H9 (cell line): ENCODE data around the gene IL21R. TPM values are rescaled to one million over a fixed set of nuclear protein-coding genes. Genes with fewer than 3 reads are reported as not detected.

Experiments
- DNase-seq: peaks from one replicate; pipeline ENCODE4 v3.0.0-alpha.2; 2017
- H2AFZ ChIP-seq: one replicate; pipeline ENCODE4 v1.6.1; 2013; ENCODE audit warnings: mild to moderate bottlenecking, low read length, control low read depth, moderate library complexity
- H2AK5ac ChIP-seq: 2 replicates; pipeline ENCODE4 v1.6.1; 2013; ENCODE audit warnings: low read length, control low read depth, mixed read lengths; ENCODE audit not compliant: insufficient read length
- H2BK120ac ChIP-seq: one replicate; pipeline ENCODE4 v1.6.1; 2013; ENCODE audit warnings: low read depth, mild to moderate bottlenecking, low read length, control low read depth, inconsistent platforms; ENCODE audit not compliant: poor library complexity, severe bottlenecking
- H2BK12ac ChIP-seq: 2 replicates; pipeline ENCODE4 v1.6.1; 2013; ENCODE audit warnings: low read length, control low read depth, mixed read lengths, low read depth; ENCODE audit not compliant: insufficient read length
- H2BK15ac ChIP-seq: 2 replicates; pipeline ENCODE4 v1.6.1; 2013; ENCODE audit warnings: low read depth, low read length, control low read depth
- H2BK20ac ChIP-seq: one replicate; pipeline ENCODE4 v1.6.1; 2013; ENCODE audit warnings: low read depth, mild to moderate bottlenecking, low read length, control low read depth, inconsistent platforms; ENCODE audit not compliant: poor library complexity, severe bottlenecking
- H2BK5ac ChIP-seq: 2 replicates; pipeline ENCODE4 v1.6.1; 2013; ENCODE audit warnings: low read length, control low read depth, mixed read lengths; ENCODE audit not compliant: insufficient read length
- H3K14ac ChIP-seq: 2 replicates; pipeline ENCODE4 v1.6.1; 2013; ENCODE audit warnings: low read length, control low read depth; ENCODE audit not compliant: insufficient read depth
- H3K18ac ChIP-seq: 2 replicates; pipeline ENCODE4 v1.6.1; 2013; ENCODE audit warnings: low read depth, mild to moderate bottlenecking, mixed read lengths, low read length, control low read depth; ENCODE audit not compliant: insufficient read length
- H3K23ac ChIP-seq: 2 replicates; pipeline ENCODE4 v1.6.1; 2013; ENCODE audit warnings: low read length, control low read depth, mixed read lengths, low read depth; ENCODE audit not compliant: insufficient read length
- H3K23me2 ChIP-seq: 2 replicates; pipeline ENCODE4 v1.6.1; 2013; ENCODE audit warnings: low read depth, mild to moderate bottlenecking, mixed read lengths, low read length, control low read depth; ENCODE audit not compliant: insufficient read length, poor library complexity, severe bottlenecking
- H3K27ac ChIP-seq: 2 replicates; pipeline ENCODE4 v1.5.1; 2013; ENCODE audit warnings: low read length, control low read depth, mixed read lengths, low read depth; ENCODE audit not compliant: insufficient read length
- H3K27me3 ChIP-seq: 2 replicates; pipeline ENCODE4 v1.6.1; 2013; ENCODE audit warnings: low read length, control low read depth, inconsistent platforms; ENCODE audit not compliant: insufficient read depth
- H3K4ac ChIP-seq: 2 replicates; pipeline ENCODE4 v1.6.1; 2013; ENCODE audit warnings: low read depth, mild to moderate bottlenecking, control low read depth, inconsistent platforms, low read length, moderate library complexity
- H3K4me1 ChIP-seq: 2 replicates; pipeline ENCODE4 v1.6.1; 2013; ENCODE audit warnings: low read length, control low read depth, inconsistent platforms; ENCODE audit not compliant: insufficient read depth
- H3K4me2 ChIP-seq: 2 replicates; pipeline ENCODE4 v1.6.1; 2013; ENCODE audit warnings: low read length, control low read depth, mixed read lengths; ENCODE audit not compliant: insufficient read length, insufficient read depth
- H3K56ac ChIP-seq: 2 replicates; pipeline ENCODE4 v1.6.1; 2013; ENCODE audit warnings: low read depth, mild to moderate bottlenecking, mixed read lengths, low read length, control low read depth; ENCODE audit not compliant: insufficient read length
- H3K79me1 ChIP-seq: 2 replicates; pipeline ENCODE4 v1.6.1; 2013; ENCODE audit warnings: low read depth, mild to moderate bottlenecking, moderate library complexity, low read length, control low read depth, inconsistent platforms; ENCODE audit not compliant: insufficient read depth, poor library complexity, severe bottlenecking
- H3K79me2 ChIP-seq: 2 replicates; pipeline ENCODE4 v1.6.1; 2013; ENCODE audit warnings: low read length, control low read depth, inconsistent platforms; ENCODE audit not compliant: insufficient read depth
- H3K9ac ChIP-seq: 2 replicates; pipeline ENCODE4 v1.6.1; 2013; ENCODE audit warnings: low read length, control low read depth, mixed read lengths; ENCODE audit not compliant: insufficient read length; ENCODE audit errors: extremely low read depth
- H3K9me3 ChIP-seq: one replicate; pipeline ENCODE4 v1.6.1; 2013; ENCODE audit warnings: low read depth, low read length, inconsistent platforms; ENCODE audit not compliant: control insufficient read depth
- H3T11ph ChIP-seq: one replicate; pipeline ENCODE4 v1.6.1; 2013; ENCODE audit warnings: mild to moderate bottlenecking, low read length, control low read depth, inconsistent platforms
- H4K20me1 ChIP-seq: one replicate; pipeline ENCODE4 v1.6.1; 2013; ENCODE audit not compliant: control insufficient read depth, insufficient read length, insufficient read depth
- H4K5ac ChIP-seq: 2 replicates; pipeline ENCODE4 v1.6.1; 2013; ENCODE audit warnings: low read depth, mild to moderate bottlenecking, mixed read lengths, low read length, control low read depth; ENCODE audit not compliant: insufficient read length
- H4K8ac ChIP-seq: replicated peaks from 2 replicates; pipeline ENCODE4 v1.6.1; 2013; ENCODE audit warnings: low read length, control low read depth, mixed read lengths, low read depth; ENCODE audit not compliant: insufficient read length
- H4K91ac ChIP-seq: 2 replicates; pipeline ENCODE4 v1.6.1; 2013; ENCODE audit warnings: low read depth, mild to moderate bottlenecking, moderate library complexity, mixed read lengths, low read length, control low read depth; ENCODE audit not compliant: insufficient read length
- H3K27ac Mint-ChIP-seq, 3 experiments: 2 replicates in 2 of 3; 3 replicates in 1 of 3; pipeline ENCODE4 v1.8.0; 2020 to 2021; ENCODE audit warnings: mixed read lengths in 3 of 3, mild to moderate bottlenecking in 1 of 3, moderate library complexity in 1 of 3
- H3K27me3 Mint-ChIP-seq: 2 replicates; pipeline ENCODE4 v1.8.0; 2021; ENCODE audit warnings: low read depth, mild to moderate bottlenecking, moderate library complexity, mixed read lengths
- H3K36me3 Mint-ChIP-seq, 3 experiments: 2 replicates in 2 of 3; 3 replicates in 1 of 3; pipeline ENCODE4 v1.8.0; 2020 to 2021; ENCODE audit warnings: low read depth in 3 of 3, mixed read lengths in 3 of 3; ENCODE audit not compliant: insufficient read depth in 1 of 3
- H3K4me1 Mint-ChIP-seq, 2 experiments: 2 replicates each; pipeline ENCODE4 v1.8.0; 2020; ENCODE audit warnings: mixed read lengths in 2 of 2
- H3K4me3 Mint-ChIP-seq, 2 experiments: 2 replicates in 1 of 2; 3 replicates in 1 of 2; pipeline ENCODE4 v1.8.0; 2020 to 2021; ENCODE audit warnings: mild to moderate bottlenecking in 2 of 2, mixed read lengths in 2 of 2, moderate library complexity in 1 of 2
- H3K9me3 Mint-ChIP-seq, 2 experiments: 2 replicates in 1 of 2; 3 replicates in 1 of 2; pipeline ENCODE4 v1.8.0; 2020; ENCODE audit warnings: mild to moderate bottlenecking in 2 of 2, mixed read lengths in 2 of 2, moderate library complexity in 1 of 2
- WGBS: extraction: QIAGEN DNeasy Blood & Tissue Kit; methylation state at CpG from one replicate; pipeline ENCODE4 v1.1.7; 2013; ENCODE audit warnings: missing lambda C conversion rate, low lambda C conversion rate, mixed read lengths; ENCODE audit not compliant: insufficient read length; ENCODE audit errors: extremely low coverage; 5-methylcytosine and 5-hydroxymethylcytosine counted together
- total RNA-seq: library from RNA; stranded (reverse); gene quantifications from 2 replicates; pipeline ENCODE4 v1.2.1, GENCODE V29; 2021
- TF ChIP-seq, protein P1 (sequence below): fragments of 200-600 bp; sonication (generic); conservative IDR thresholded peaks from 3 replicates; pipeline ENCODE4 v1.8.0; 2021; ENCODE audit warnings: antibody characterized with exemption, mild to moderate bottlenecking

The IL21R gene
- total RNA-seq, 1 experiment from 2014 or later = 0.07 TPM

DNA sequence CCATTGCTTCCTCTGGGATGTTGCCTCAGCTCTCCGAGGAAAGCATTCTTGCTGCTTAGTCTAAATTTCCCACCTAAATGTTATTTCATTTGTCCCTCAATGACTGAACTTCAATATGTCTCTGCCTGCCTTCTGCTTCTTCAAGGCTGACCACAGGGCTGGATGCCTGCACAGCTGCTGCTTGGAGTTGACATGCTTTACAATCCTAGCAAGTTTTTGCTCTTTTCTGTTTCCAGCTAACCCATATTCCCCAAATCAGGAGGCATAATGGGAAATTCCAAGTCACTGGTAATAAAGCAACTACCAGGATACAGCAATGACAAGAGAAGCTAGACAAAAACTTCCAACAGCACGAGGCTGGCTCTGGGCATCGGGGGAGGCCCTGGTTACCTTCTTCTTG lies 98.8 kb downstream of the IL21R start:
- TF ChIP-seq, protein P1, sequence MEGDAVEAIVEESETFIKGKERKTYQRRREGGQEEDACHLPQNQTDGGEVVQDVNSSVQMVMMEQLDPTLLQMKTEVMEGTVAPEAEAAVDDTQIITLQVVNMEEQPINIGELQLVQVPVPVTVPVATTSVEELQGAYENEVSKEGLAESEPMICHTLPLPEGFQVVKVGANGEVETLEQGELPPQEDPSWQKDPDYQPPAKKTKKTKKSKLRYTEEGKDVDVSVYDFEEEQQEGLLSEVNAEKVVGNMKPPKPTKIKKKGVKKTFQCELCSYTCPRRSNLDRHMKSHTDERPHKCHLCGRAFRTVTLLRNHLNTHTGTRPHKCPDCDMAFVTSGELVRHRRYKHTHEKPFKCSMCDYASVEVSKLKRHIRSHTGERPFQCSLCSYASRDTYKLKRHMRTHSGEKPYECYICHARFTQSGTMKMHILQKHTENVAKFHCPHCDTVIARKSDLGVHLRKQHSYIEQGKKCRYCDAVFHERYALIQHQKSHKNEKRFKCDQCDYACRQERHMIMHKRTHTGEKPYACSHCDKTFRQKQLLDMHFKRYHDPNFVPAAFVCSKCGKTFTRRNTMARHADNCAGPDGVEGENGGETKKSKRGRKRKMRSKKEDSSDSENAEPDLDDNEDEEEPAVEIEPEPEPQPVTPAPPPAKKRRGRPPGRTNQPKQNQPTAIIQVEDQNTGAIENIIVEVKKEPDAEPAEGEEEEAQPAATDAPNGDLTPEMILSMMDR = no peak
- Histone ChIP-seq H4K91ac (no peak overlapping the region), H3K23ac (no peak overlapping the region), H3K9ac (no peak overlapping the region), H3K14ac (no peak overlapping the region), H4K20me1 (no peaks in the 10 kb centered on the region), H3K27me3 (no peaks in the 10 kb centered on the region), H2BK120ac (no peak overlapping the region), H3K4ac (no peak overlapping the region), H4K5ac (no peak overlapping the region), H3K56ac (no peak overlapping the region), H2AFZ (no peak overlapping the region), H2BK12ac (no peak overlapping the region), H3K27ac (no peak overlapping the region), H2BK5ac (no peak overlapping the region), H3K4me2 (no peak overlapping the region), H3K79me2 (no peaks in the 10 kb centered on the region), H2BK15ac (no peak overlapping the region), H2AK5ac (no peak overlapping the region), H3K4me1 (no peaks in the 10 kb centered on the region), H4K8ac (no peak overlapping the region), H3K18ac (no peak overlapping the region), H3K79me1 (no peaks in the 10 kb centered on the region), H3K23me2 (no peaks in the 10 kb centered on the region), H2BK20ac (no peak overlapping the region), H3T11ph (no peak overlapping the region), H3K9me3 (no peaks in the 10 kb centered on the region)
- WGBS = no CpG with 5 or more reads among the region's 3 CpGs
- H3K27ac Mint-ChIP-seq = no peak overlapping the region
- no peak overlapping the region for H3K4me3 Mint-ChIP-seq
- no peak for DNase-seq
- peaks cover 60 to 95% (median 94%) of the 10 kb centered on the region in 3 experiments for H3K36me3 Mint-ChIP-seq
- no peaks in the 10 kb centered on the region for H3K9me3 Mint-ChIP-seq
- H3K27me3 Mint-ChIP-seq = no peaks in the 10 kb centered on the region
- no peaks in the 10 kb centered on the region for H3K4me1 Mint-ChIP-seq

Other genes starting within 250 kb of the IL21R start
- gene KDM8, start 198.6 kb upstream of the IL21R start, total RNA-seq = 15.2 and 15.5 TPM in 2 replicates
- gene NSMCE1, start 133.4 kb upstream of the IL21R start, total RNA-seq = 19.3 and 25.3 TPM in 2 replicates
- 28.3 and 28.6 TPM in 2 replicates for gene IL4R, start 88.2 kb upstream of the IL21R start, total RNA-seq
- gene GTF3C1, start 147.7 kb downstream of the IL21R start, total RNA-seq = 113 TPM in 2 replicates
- 13.2 and 15.1 TPM in 2 replicates for gene KATNIP, start 148.0 kb downstream of the IL21R start, total RNA-seq